PFSK-1 (cell line): Measurements from ENCODE around the gene RBM33.

Experiments
- FOXP2 ChIP-seq: optimal IDR thresholded peaks from 2 replicates; pipeline ENCODE3; 2011; ENCODE audit warnings: borderline replicate concordance, control low read depth, inconsistent platforms; ENCODE audit not compliant: insufficient read depth; ENCODE audit errors: extremely low read length, extremely low read depth
- POLR2AphosphoS5 ChIP-seq: IDR thresholded peaks from 2 replicates; pipeline ENCODE4 v1.6.1; 2012; ENCODE audit warnings: low read depth, mild to moderate bottlenecking, control low read depth, low read length, moderate library complexity
- REST ChIP-seq, 2 experiments: IDR thresholded peaks; 2 replicates each; pipeline versions ENCODE4 v1.6.1 to v1.8.0; 2011 to 2012; ENCODE audit warnings: low read depth in 2 of 2, low read length in 2 of 2, control low read depth in 1 of 2, inconsistent platforms in 1 of 2, mild to moderate bottlenecking in 1 of 2, moderate library complexity in 1 of 2; ENCODE audit not compliant: insufficient read depth in 1 of 2
- SIN3A ChIP-seq: IDR thresholded peaks from 2 replicates; pipeline ENCODE4 v1.6.1; 2012; ENCODE audit warnings: mild to moderate bottlenecking, low read length, moderate library complexity, borderline replicate concordance; ENCODE audit not compliant: insufficient read depth
- TAF1 ChIP-seq: IDR thresholded peaks from 2 replicates; pipeline ENCODE4 v1.6.1; 2012; ENCODE audit warnings: low read length, control low read depth, borderline replicate concordance; ENCODE audit not compliant: insufficient read depth

RBM33 gene

GRCh38 chr7:155754165-155754564 lies 109.7 kb downstream of the RBM33 start:
- TF ChIP-seq POLR2AphosphoS5: no peak

GRCh38 chr7:155755026-155755425 lies 110.6 kb downstream of the RBM33 start:
- TF ChIP-seq POLR2AphosphoS5 (no peak), SIN3A (no peak), REST (IDR thresholded peaks at IDR 0.05; ENCODE audit: insufficient read depth in 1 of 2, low read depth in 2 of 2, low read length in 2 of 2) (no peak), TAF1 (no peak)

GRCh38 chr7:155756322-155756721 lies 111.9 kb downstream of the RBM33 start:
- TF ChIP-seq REST (IDR thresholded peaks at IDR 0.05; ENCODE audit: insufficient read depth in 1 of 2, low read depth in 2 of 2, low read length in 2 of 2) (no peak), POLR2AphosphoS5 (no peak), FOXP2 (no peak), TAF1 (no peak), SIN3A (no peak)

GRCh38 chr7:155758348-155758747 lies 113.9 kb downstream of the RBM33 start:
- TF ChIP-seq TAF1 (no peak), POLR2AphosphoS5 (no peak), FOXP2 (no peak), REST (IDR thresholded peaks at IDR 0.05; ENCODE audit: insufficient read depth in 1 of 2, low read depth in 2 of 2, low read length in 2 of 2) (no peak)

- no peak for TF ChIP-seq SIN3A
- no peak for TF ChIP-seq TAF1
- TF ChIP-seq FOXP2: no peak
- TF ChIP-seq REST (IDR thresholded peaks at IDR 0.05; ENCODE audit: insufficient read depth in 1 of 2, low read depth in 2 of 2, low read length in 2 of 2): no peak
- TF ChIP-seq POLR2AphosphoS5: no peak
These were observed 115.4 kb downstream of the RBM33 start for GRCh38 chr7:155759740-155760430.
